Measurements from ENCODE around the gene ZFC3H1. TPM values are rescaled to one million over a fixed set of nuclear protein-coding genes. Genes with fewer than 3 reads are reported as not detected.

ZFC3H1 gene
- total and polyA plus RNA-seq, 9 of the 15 experiments (the other 6 are each of a cell fraction or from before 2014, with no cell fraction given): 14.8 to 80.5 (median 22.1) TPM

DNA sequence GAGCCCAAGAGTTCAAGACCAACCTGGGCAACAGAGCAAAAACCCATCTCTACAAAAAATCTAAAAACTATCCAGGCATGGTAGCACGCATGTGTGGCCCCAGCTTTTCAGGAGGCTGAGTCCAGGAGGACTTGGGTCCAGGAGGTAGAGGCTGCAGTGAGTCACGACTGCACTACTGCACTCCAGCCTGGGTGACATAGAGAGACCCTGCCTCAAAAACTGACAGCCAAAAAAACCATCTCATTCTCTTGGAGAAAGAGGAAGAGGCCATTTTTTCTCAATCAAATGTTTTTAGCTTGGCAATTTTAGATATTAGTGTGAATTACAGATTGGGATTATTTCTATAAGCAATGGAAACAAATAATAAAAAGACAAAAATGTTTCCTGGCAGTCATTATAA is 38.2 kb downstream of the ZFC3H1 start:
- DNase-seq (ENCODE audit: extremely low read depth in 1 of 4, low spot score in 3 of 4): no peak
- no peaks in the 10 kb centered on the region for H4K20me1 ChIP-seq (replicated peaks; ENCODE audit: control insufficient read depth, insufficient read depth, low read length)
- H3K4me2 ChIP-seq (ENCODE audit: insufficient read depth, low read length): no peak overlapping the region
- TF ChIP-seq XRCC4 (IDR thresholded peaks at IDR 0.05; ENCODE audit: extremely low read depth, insufficient read depth, insufficient read length): no peak
- no peak for TF ChIP-seq CXXC5 (CRISPR knock-in tag; IDR thresholded peaks at IDR 0.05)
- TF ChIP-seq, protein P1, sequence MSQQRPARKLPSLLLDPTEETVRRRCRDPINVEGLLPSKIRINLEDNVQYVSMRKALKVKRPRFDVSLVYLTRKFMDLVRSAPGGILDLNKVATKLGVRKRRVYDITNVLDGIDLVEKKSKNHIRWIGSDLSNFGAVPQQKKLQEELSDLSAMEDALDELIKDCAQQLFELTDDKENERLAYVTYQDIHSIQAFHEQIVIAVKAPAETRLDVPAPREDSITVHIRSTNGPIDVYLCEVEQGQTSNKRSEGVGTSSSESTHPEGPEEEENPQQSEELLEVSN (IDR thresholded peaks at IDR 0.05; ENCODE audit: borderline replicate concordance in 1 of 2, extremely low read depth in 1 of 2, insufficient read depth in 1 of 2, insufficient read length in 1 of 2, low read depth in 1 of 2, low read length in 1 of 2, poor library complexity in 1 of 2, severe bottlenecking in 1 of 2): no peak
- TF ChIP-seq SAFB (IDR thresholded peaks at IDR 0.05; ENCODE audit: borderline replicate concordance, low read depth, low read length): no peak
- TF ChIP-seq, protein P2, sequence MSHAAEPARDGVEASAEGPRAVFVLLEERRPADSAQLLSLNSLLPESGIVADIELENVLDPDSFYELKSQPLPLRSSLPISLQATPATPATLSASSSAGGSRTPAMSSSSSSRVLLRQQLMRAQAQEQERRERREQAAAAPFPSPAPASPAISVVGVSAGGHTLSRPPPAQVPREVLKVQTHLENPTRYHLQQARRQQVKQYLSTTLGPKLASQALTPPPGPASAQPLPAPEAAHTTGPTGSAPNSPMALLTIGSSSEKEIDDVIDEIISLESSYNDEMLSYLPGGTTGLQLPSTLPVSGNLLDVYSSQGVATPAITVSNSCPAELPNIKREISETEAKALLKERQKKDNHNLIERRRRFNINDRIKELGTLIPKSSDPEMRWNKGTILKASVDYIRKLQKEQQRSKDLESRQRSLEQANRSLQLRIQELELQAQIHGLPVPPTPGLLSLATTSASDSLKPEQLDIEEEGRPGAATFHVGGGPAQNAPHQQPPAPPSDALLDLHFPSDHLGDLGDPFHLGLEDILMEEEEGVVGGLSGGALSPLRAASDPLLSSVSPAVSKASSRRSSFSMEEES (CRISPR knock-in tag; IDR thresholded peaks at IDR 0.05): no peak
- no peak for TF ChIP-seq IFI16 (CRISPR knock-in tag; IDR thresholded peaks at IDR 0.05)
- TF ChIP-seq ZNF707 (CRISPR knock-in tag; conservative IDR thresholded peaks at IDR 0.05): no peak
- TF ChIP-seq HMGN3 (IDR thresholded peaks at IDR 0.05; ENCODE audit: borderline replicate concordance, extremely low read depth, insufficient read length, low read depth, low read length): no peak
- TF ChIP-seq ZNF41 (CRISPR knock-in tag; conservative IDR thresholded peaks at IDR 0.05): no peak
- no peak for TF ChIP-seq NR3C1 (CRISPR knock-in tag; IDR thresholded peaks at IDR 0.05)
- TF ChIP-seq, protein P3, sequence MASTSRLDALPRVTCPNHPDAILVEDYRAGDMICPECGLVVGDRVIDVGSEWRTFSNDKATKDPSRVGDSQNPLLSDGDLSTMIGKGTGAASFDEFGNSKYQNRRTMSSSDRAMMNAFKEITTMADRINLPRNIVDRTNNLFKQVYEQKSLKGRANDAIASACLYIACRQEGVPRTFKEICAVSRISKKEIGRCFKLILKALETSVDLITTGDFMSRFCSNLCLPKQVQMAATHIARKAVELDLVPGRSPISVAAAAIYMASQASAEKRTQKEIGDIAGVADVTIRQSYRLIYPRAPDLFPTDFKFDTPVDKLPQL (IDR thresholded peaks at IDR 0.05; ENCODE audit: extremely low read depth, insufficient read length): no peak
- TF ChIP-seq FIP1L1 (IDR thresholded peaks at IDR 0.05; ENCODE audit: low read depth, low read length, poor library complexity, severe bottlenecking): no peak
- TF ChIP-seq MBD2 (IDR thresholded peaks at IDR 0.05; ENCODE audit: borderline replicate concordance, low read depth): no peak
- no peak overlapping the region for H3K27ac ChIP-seq (ENCODE audit: extremely low read depth, low read depth, low read length)
- no TSS peak for BruUV-seq (replicated peaks)
- no peaks in the 10 kb centered on the region for H3K27me3 ChIP-seq (ENCODE audit: control insufficient read depth in 2 of 2, insufficient read depth in 2 of 2, low read length in 2 of 2)
- H3K79me2 ChIP-seq (ENCODE audit: control insufficient read depth, insufficient read depth, low read length): no peaks in the 10 kb centered on the region
- H3K36me3 ChIP-seq (ENCODE audit: control insufficient read depth, insufficient read depth, low read length): peaks cover 99% of the 10 kb centered on the region
- H3K4me1 ChIP-seq (replicated peaks in 1 of 2; ENCODE audit: control insufficient read depth in 2 of 2, insufficient read depth in 2 of 2, low read length in 2 of 2): no peaks in the 10 kb centered on the region
- intact Hi-C loops (cut with micrococcal nuclease): no loop called here
- in situ Hi-C loops (cut with MboI): no loop called here
- CTCF ChIA-PET (ENCODE audit: low intra/inter-chr PET ratio): no interaction called here
- H3K4me3 ChIP-seq: no peak overlapping the region
- no peak overlapping the region for H2AFZ ChIP-seq (ENCODE audit: low read depth, low read length)
- POLR2A ChIA-PET: no interaction called here
- WGBS (ENCODE audit: insufficient coverage, low coverage, missing lambda C conversion rate): 94% methylated on average over 2 of the region's 2 CpGs
- no peak for FAIRE-seq
- H3K9ac ChIP-seq (ENCODE audit: insufficient read depth in 1 of 2, low read depth in 2 of 2, low read length in 2 of 2): no peak overlapping the region
- no peaks in the 10 kb centered on the region for H3K9me1 ChIP-seq (ENCODE audit: control insufficient read depth, insufficient read depth, low read length)
- no peaks in the 10 kb centered on the region for H3K9me3 ChIP-seq (replicated peaks; ENCODE audit: control insufficient read depth, insufficient read depth, low read depth, low read length)
- no peak for ATAC-seq

Measured in K562 (cell line).